ENCODE data around the gene ACAD8.
"Not testable (repeated sequence)": the region's sequence is repeated elsewhere in the genome, so short reads cannot be mapped to it uniquely, and the experiment has no call there.

Gene ACAD8

GRCh38 chr11:134250246-134250645, 3.1 kb upstream of the ACAD8 start:
- Histone ChIP-seq H3K23ac (ENCODE audit: low read length) (no peak overlapping the region), H3K18ac (ENCODE audit: low read length) (no peak overlapping the region), H3K27me3 (ENCODE audit: insufficient read depth, low read length, poor library complexity) (no peaks in the 10 kb centered on the region), H3K79me1 (ENCODE audit: low read length) (no peaks in the 10 kb centered on the region), H3K27ac (ENCODE audit: low read depth, low read length) (no peak overlapping the region), H2BK5ac (ENCODE audit: low read length) (no peak overlapping the region), H3K36me3 (ENCODE audit: control insufficient read depth, insufficient read depth, low read length) (peaks cover 2% of the 10 kb centered on the region), H3K79me2 (ENCODE audit: control insufficient read depth, insufficient read depth, low read length) (no peaks in the 10 kb centered on the region), H3K4ac (ENCODE audit: low read depth, low read length) (no peak overlapping the region), H3K4me2 (ENCODE audit: low read length) (no peak overlapping the region), H4K8ac (ENCODE audit: low read depth, low read length) (no peak overlapping the region), H3K4me3 (ENCODE audit: low read length) (no peak overlapping the region), H2AK5ac (ENCODE audit: low read length) (no peak overlapping the region), H4K5ac (ENCODE audit: low read length) (no peak overlapping the region), H2BK15ac (replicated peaks; ENCODE audit: low read depth) (no peak overlapping the region), H3K56ac (ENCODE audit: low read length) (no peak overlapping the region), H2BK120ac (ENCODE audit: low read depth, low read length) (no peak overlapping the region), H3K9ac (ENCODE audit: low read length) (no peak overlapping the region), H3K4me1 (ENCODE audit: control insufficient read depth, low read depth, low read length) (peaks cover 2% of the 10 kb centered on the region)
- no CpG with 5 or more reads among the region's 3 CpGs for WGBS (ENCODE audit: extremely low coverage, insufficient coverage, low lambda C conversion rate)
- DNase-seq = no peak

- H3K23ac ChIP-seq (ENCODE audit: low read length) = no peak overlapping the region
- no CpG with 5 or more reads among the region's 2 CpGs for WGBS (ENCODE audit: extremely low coverage, insufficient coverage, low lambda C conversion rate)
- no peak overlapping the region for H2BK15ac ChIP-seq (replicated peaks; ENCODE audit: low read depth)
- H3K27ac ChIP-seq (ENCODE audit: low read depth, low read length) = no peak overlapping the region
- no peak overlapping the region for H3K56ac ChIP-seq (ENCODE audit: low read length)
- H3K4me1 ChIP-seq (ENCODE audit: control insufficient read depth, low read depth, low read length) = peaks cover 2% of the 10 kb centered on the region
- no peak overlapping the region for H4K8ac ChIP-seq (ENCODE audit: low read depth, low read length)
- H3K18ac ChIP-seq (ENCODE audit: low read length) = no peak overlapping the region
- no peak overlapping the region for H3K4ac ChIP-seq (ENCODE audit: low read depth, low read length)
- no peaks in the 10 kb centered on the region for H3K79me2 ChIP-seq (ENCODE audit: control insufficient read depth, insufficient read depth, low read length)
- peaks cover 2% of the 10 kb centered on the region for H3K36me3 ChIP-seq (ENCODE audit: control insufficient read depth, insufficient read depth, low read length)
- no peak overlapping the region for H2AK5ac ChIP-seq (ENCODE audit: low read length)
- no peak overlapping the region for H3K9ac ChIP-seq (ENCODE audit: low read length)
- no peaks in the 10 kb centered on the region for H3K79me1 ChIP-seq (ENCODE audit: low read length)
- no peak overlapping the region for H3K4me2 ChIP-seq (ENCODE audit: low read length)
- H3K4me3 ChIP-seq (ENCODE audit: low read length) = no peak overlapping the region
- no peak overlapping the region for H4K5ac ChIP-seq (ENCODE audit: low read length)
- DNase-seq = no peak
- H2BK5ac ChIP-seq (ENCODE audit: low read length) = no peak overlapping the region
- H3K27me3 ChIP-seq (ENCODE audit: insufficient read depth, low read length, poor library complexity) = no peaks in the 10 kb centered on the region
- no peak overlapping the region for H2BK120ac ChIP-seq (ENCODE audit: low read depth, low read length)
These were observed 2.7 kb upstream of the ACAD8 start for GRCh38 chr11:134250675-134251074.

GRCh38 chr11:134252346-134253187, 801 bp upstream of the ACAD8 start:
- peak overlapping the region; percentile 94 for H3K56ac ChIP-seq (ENCODE audit: low read length)
- H3K4me2 ChIP-seq (ENCODE audit: low read length) = peak overlapping the region; percentile 95
- no peaks in the 10 kb centered on the region for H3K79me1 ChIP-seq (ENCODE audit: low read length)
- H2BK5ac ChIP-seq (ENCODE audit: low read length) = no peak overlapping the region
- H3K18ac ChIP-seq (ENCODE audit: low read length) = no peak overlapping the region
- peaks cover 2% of the 10 kb centered on the region for H3K4me1 ChIP-seq (ENCODE audit: control insufficient read depth, low read depth, low read length)
- no CpG with 5 or more reads among the region's 27 CpGs for WGBS (ENCODE audit: extremely low coverage, insufficient coverage, low lambda C conversion rate)
- no peak overlapping the region for H4K8ac ChIP-seq (ENCODE audit: low read depth, low read length)
- no peak overlapping the region for H3K27ac ChIP-seq (ENCODE audit: low read depth, low read length)
- H3K79me2 ChIP-seq (ENCODE audit: control insufficient read depth, insufficient read depth, low read length) = no peaks in the 10 kb centered on the region
- DNase-seq = no peak
- H2BK120ac ChIP-seq (ENCODE audit: low read depth, low read length) = no peak overlapping the region
- peak overlapping the region; percentile 91 for H3K4me3 ChIP-seq (ENCODE audit: low read length)
- no peak overlapping the region for H2BK15ac ChIP-seq (replicated peaks; ENCODE audit: low read depth)
- no peak overlapping the region for H2AK5ac ChIP-seq (ENCODE audit: low read length)
- peaks cover 2% of the 10 kb centered on the region for H3K36me3 ChIP-seq (ENCODE audit: control insufficient read depth, insufficient read depth, low read length)
- no peak overlapping the region for H3K23ac ChIP-seq (ENCODE audit: low read length)
- peak overlapping the region; percentile 22 for H3K4ac ChIP-seq (ENCODE audit: low read depth, low read length)
- no peak overlapping the region for H4K5ac ChIP-seq (ENCODE audit: low read length)
- peak overlapping the region; percentile 80 for H3K9ac ChIP-seq (ENCODE audit: low read length)
- H3K27me3 ChIP-seq (ENCODE audit: insufficient read depth, low read length, poor library complexity) = no peaks in the 10 kb centered on the region

GRCh38 chr11:134254433-134255183, 1.2 kb downstream of the ACAD8 start:
- Histone ChIP-seq H3K27me3 (ENCODE audit: insufficient read depth, low read length, poor library complexity) (no peaks in the 10 kb centered on the region), H3K18ac (ENCODE audit: low read length) (no peak overlapping the region), H3K4me1 (ENCODE audit: control insufficient read depth, low read depth, low read length) (peaks cover 2% of the 10 kb centered on the region), H3K23ac (ENCODE audit: low read length) (no peak overlapping the region), H3K4me2 (ENCODE audit: low read length) (no peak overlapping the region), H2AK5ac (ENCODE audit: low read length) (no peak overlapping the region), H3K56ac (ENCODE audit: low read length) (no peak overlapping the region), H4K5ac (ENCODE audit: low read length) (no peak overlapping the region), H3K4ac (ENCODE audit: low read depth, low read length) (no peak overlapping the region), H2BK120ac (ENCODE audit: low read depth, low read length) (no peak overlapping the region), H2BK15ac (replicated peaks; ENCODE audit: low read depth) (no peak overlapping the region), H3K79me1 (ENCODE audit: low read length) (no peaks in the 10 kb centered on the region), H3K79me2 (ENCODE audit: control insufficient read depth, insufficient read depth, low read length) (no peaks in the 10 kb centered on the region), H3K27ac (ENCODE audit: low read depth, low read length) (no peak overlapping the region), H2BK5ac (ENCODE audit: low read length) (no peak overlapping the region), H4K8ac (ENCODE audit: low read depth, low read length) (no peak overlapping the region), H3K9ac (ENCODE audit: low read length) (no peak overlapping the region), H3K36me3 (ENCODE audit: control insufficient read depth, insufficient read depth, low read length) (no peaks in the 10 kb centered on the region), H3K4me3 (ENCODE audit: low read length) (no peak overlapping the region)
- DNase-seq = no peak
- WGBS (ENCODE audit: extremely low coverage, insufficient coverage, low lambda C conversion rate) = no CpG with 5 or more reads among the region's 3 CpGs

GRCh38 chr11:134255184-134255561, 1.8 kb downstream of the ACAD8 start:
- H3K27me3 ChIP-seq (ENCODE audit: insufficient read depth, low read length, poor library complexity); H3K4me2 ChIP-seq (ENCODE audit: low read length); H3K27ac ChIP-seq (ENCODE audit: low read depth, low read length); H2BK15ac ChIP-seq (replicated peaks; ENCODE audit: low read depth); H2BK5ac ChIP-seq (ENCODE audit: low read length); H2AK5ac ChIP-seq (ENCODE audit: low read length); H3K79me1 ChIP-seq (ENCODE audit: low read length); H3K56ac ChIP-seq (ENCODE audit: low read length); H3K23ac ChIP-seq (ENCODE audit: low read length); DNase-seq; H3K9ac ChIP-seq (ENCODE audit: low read length); H3K4me1 ChIP-seq (ENCODE audit: control insufficient read depth, low read depth, low read length); H4K8ac ChIP-seq (ENCODE audit: low read depth, low read length); H3K36me3 ChIP-seq (ENCODE audit: control insufficient read depth, insufficient read depth, low read length); H4K5ac ChIP-seq (ENCODE audit: low read length); H3K4ac ChIP-seq (ENCODE audit: low read depth, low read length); H3K79me2 ChIP-seq (ENCODE audit: control insufficient read depth, insufficient read depth, low read length); H3K18ac ChIP-seq (ENCODE audit: low read length); H2BK120ac ChIP-seq (ENCODE audit: low read depth, low read length); H3K4me3 ChIP-seq (ENCODE audit: low read length): not testable (repeated sequence)
- no CpG with 5 or more reads among the region's 5 CpGs for WGBS (ENCODE audit: extremely low coverage, insufficient coverage, low lambda C conversion rate)

All from mesendoderm (in vitro differentiated cells).